ENCODE data around the gene KLK6.
"Not testable (repeated sequence)": the region's sequence is repeated elsewhere in the genome, so short reads cannot be mapped to it uniquely, and the experiment has no call there.

Gene KLK6

GRCh38 chr19:50984416-50984815 is 15.0 kb upstream of the KLK6 start:
- not testable (repeated sequence) for DNase-seq

- DNase-seq, result no peak
These were observed 14.4 kb upstream of the KLK6 start, which contains the start of gene KLK7 for GRCh38 chr19:50983625-50984292. TSS of gene KLK7 (minus strand) at chr19:50983917. CDS start at chr19:50982399, 1,518 bp downstream.

GRCh38 chr19:50982186-50982585 is 12.8 kb upstream of the KLK6 start:
- no peak for DNase-seq

- DNase-seq, result no peak
These were observed 12.3 kb upstream of the KLK6 start for GRCh38 chr19:50981587-50982146.

- DNase-seq, result no peak
These were observed 10.8 kb upstream of the KLK6 start for GRCh38 chr19:50980208-50980607.

- DNase-seq, result no peak
These were observed 10.4 kb upstream of the KLK6 start for GRCh38 chr19:50979758-50980157.

GRCh38 chr19:50978772-50979390 is 9.5 kb upstream of the KLK6 start:
- no peak for DNase-seq

GRCh38 chr19:50977626-50978025 is 8.2 kb upstream of the KLK6 start:
- no peak for DNase-seq

- no peak for DNase-seq
These were observed 6.4 kb upstream of the KLK6 start for GRCh38 chr19:50975766-50976165.

- no peak for DNase-seq
These were observed 5.5 kb upstream of the KLK6 start for GRCh38 chr19:50974702-50975556.

GRCh38 chr19:50972795-50973376 is 3.5 kb upstream of the KLK6 start:
- no peak for DNase-seq

GRCh38 chr19:50969810-50970209 is 419 bp upstream of the KLK6 start:
- not testable (repeated sequence) for DNase-seq

- DNase-seq, result no peak
These were observed 527 bp downstream of the KLK6 start for GRCh38 chr19:50968716-50969412.

- DNase-seq, result no peak
These were observed 1.3 kb downstream of the KLK6 start for GRCh38 chr19:50967929-50968715.

- DNase-seq, result no peak
These were observed 5.1 kb downstream of the KLK6 start for GRCh38 chr19:50964266-50964665.

GRCh38 chr19:50963381-50963780 is 6.0 kb downstream of the KLK6 start:
- DNase-seq, result no peak

GRCh38 chr19:50962245-50962644 is 7.1 kb downstream of the KLK6 start:
- no peak for DNase-seq

- no peak for DNase-seq
These were observed 9.5 kb downstream of the KLK6 start for GRCh38 chr19:50959731-50960500.

- DNase-seq, result no peak
These were observed 11.8 kb downstream of the KLK6 start for GRCh38 chr19:50957587-50957986.

GRCh38 chr19:50952910-50953309 is 16.5 kb downstream of the KLK6 start, which contains the start of gene KLK5:
TSS of gene KLK5 (minus strand) at chr19:50953038. CDS start at chr19:50952657, 381 bp downstream.
- DNase-seq, result no peak

- no peak for DNase-seq
These were observed 19.5 kb downstream of the KLK6 start for GRCh38 chr19:50949861-50950260.
